GM12891 (cell line): ENCODE measurements around the gene NELL2.
"Not testable (repeated sequence)": the region's sequence is repeated elsewhere in the genome, so short reads cannot be mapped to it uniquely, and the experiment has no call there.

Experiments
- DNase-seq: peaks from one replicate; pipeline ENCODE4 v3.0.0; 2011; ENCODE audit warnings: low spot score; ENCODE audit not compliant: insufficient read length
- FAIRE-seq: peaks from 2 replicates; lab custom pipeline; 2011; peaks lifted over from hg19 to GRCh38; lab: Jason Lieb, UNC
- PAX5 ChIP-seq: IDR thresholded peaks from 2 replicates; pipeline ENCODE4 v1.6.1; 2011; ENCODE audit warnings: low read length, moderate library complexity, mild to moderate bottlenecking; ENCODE audit not compliant: insufficient read depth, severe bottlenecking
- POLR2A ChIP-seq: IDR thresholded peaks from 2 replicates; pipeline ENCODE4 v1.6.1; 2011; ENCODE audit warnings: low read depth, low read length, control low read depth
- POLR2AphosphoS5 ChIP-seq: IDR thresholded peaks from 2 replicates; pipeline ENCODE4 v1.6.1; 2011; ENCODE audit warnings: low read depth, low read length, control low read depth
- POU2F2 ChIP-seq: IDR thresholded peaks from 2 replicates; pipeline ENCODE4 v1.6.1; 2011; ENCODE audit warnings: low read depth, mild to moderate bottlenecking, control low read depth, low read length, moderate library complexity
- SPI1 ChIP-seq: IDR thresholded peaks from 2 replicates; pipeline ENCODE4 v1.6.1; 2011; ENCODE audit warnings: low read depth, low read length, control low read depth
- TAF1 ChIP-seq: IDR thresholded peaks from 2 replicates; pipeline ENCODE4 v1.6.1; 2011; ENCODE audit warnings: low read depth, low read length, control low read depth

Gene NELL2

DNA sequence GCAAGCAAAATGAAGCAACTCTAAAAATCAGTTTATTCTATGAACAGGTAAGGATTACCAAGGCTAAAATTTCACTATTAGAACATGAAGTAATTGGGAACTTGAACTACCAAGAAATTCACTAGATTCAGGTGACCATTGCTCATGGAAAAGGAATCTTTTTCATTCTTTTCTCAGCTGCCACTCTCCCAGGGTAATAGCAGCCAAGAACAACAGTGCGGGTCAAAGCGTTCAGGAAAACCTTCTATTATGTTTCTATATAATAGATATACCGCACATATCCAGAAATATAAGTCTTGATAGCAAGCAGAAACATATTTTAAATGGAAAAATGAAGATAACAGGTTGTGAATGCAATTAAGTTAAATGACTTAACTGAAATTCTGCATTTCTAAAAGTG, 125.6 kb downstream of the NELL2 start:
- FAIRE-seq, result no peak
- no peak for DNase-seq
- no peak for TF ChIP-seq POLR2AphosphoS5
- no peak for TF ChIP-seq POLR2A
- no peak for TF ChIP-seq SPI1

DNA sequence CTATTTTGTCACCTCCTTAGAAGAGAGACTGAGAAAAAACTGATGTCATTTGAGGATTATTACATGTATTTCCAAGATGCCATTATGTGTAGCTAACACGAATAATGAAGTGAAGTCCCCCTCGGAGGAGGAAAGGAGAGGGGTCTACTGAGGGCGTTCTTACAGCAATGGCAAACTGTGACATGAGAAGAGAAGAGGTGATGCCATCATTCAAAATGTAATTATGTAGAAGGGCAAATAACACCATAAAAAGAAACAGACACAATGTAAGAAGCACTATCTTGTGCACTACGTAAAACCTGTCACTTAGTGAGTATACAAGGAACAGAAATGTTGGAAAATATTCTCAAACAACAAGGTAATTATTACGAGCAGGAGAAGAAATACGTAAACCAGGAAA, 126.5 kb downstream of the NELL2 start:
- DNase-seq (no peak), FAIRE-seq (no peak)

DNA sequence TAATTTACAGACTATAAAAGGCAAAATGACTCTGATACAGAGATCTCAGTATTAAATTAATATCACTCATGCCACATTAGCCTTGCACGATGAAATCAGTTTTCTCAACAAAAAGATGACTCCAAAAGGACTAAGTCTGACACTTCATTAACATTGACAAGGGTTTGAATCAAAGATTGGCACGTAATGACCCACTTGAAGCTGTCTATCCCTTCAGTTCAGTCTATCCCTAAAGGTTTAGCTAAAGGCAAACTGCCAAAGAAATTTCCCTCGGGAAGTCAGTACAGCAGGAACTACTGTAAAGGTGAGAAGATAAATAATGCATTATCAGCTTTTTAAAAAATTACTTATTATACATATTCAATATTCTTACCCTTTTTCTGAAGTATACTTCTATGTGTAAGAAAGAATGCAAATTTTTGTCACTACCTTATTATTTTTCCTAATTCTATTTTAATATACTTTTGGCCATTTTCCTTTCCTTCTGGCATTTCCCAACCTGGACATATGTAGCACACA, 127.1 kb downstream of the NELL2 start:
- FAIRE-seq, result no peak
- DNase-seq, result no peak
- TF ChIP-seq SPI1, result no peak
- TF ChIP-seq POU2F2, result no peak
- TF ChIP-seq POLR2A, result no peak
- no peak for TF ChIP-seq TAF1
- TF ChIP-seq POLR2AphosphoS5, result no peak
- no peak for TF ChIP-seq PAX5

More for the DNA sequence above, 126.5 kb downstream of the NELL2 start:
- no peak for TF ChIP-seq SPI1
- TF ChIP-seq PAX5, result no peak
- TF ChIP-seq TAF1, result no peak
- TF ChIP-seq POU2F2, result no peak
- TF ChIP-seq POLR2A, result no peak

GRCh38 chr12:44741292-44741980, 134.7 kb downstream of the NELL2 start:
- not testable (repeated sequence) for DNase-seq, FAIRE-seq

GRCh38 chr12:44738051-44738450, 138.1 kb downstream of the NELL2 start:
- TF ChIP-seq TAF1, result no peak
- FAIRE-seq (no peak), DNase-seq (no peak)

GRCh38 chr12:44728566-44728965, 147.5 kb downstream of the NELL2 start:
- no peak for DNase-seq
- no peak for FAIRE-seq
- TF ChIP-seq TAF1, result no peak
- TF ChIP-seq POLR2A, result no peak
- TF ChIP-seq POU2F2, result no peak
- TF ChIP-seq PAX5, result no peak
- no peak for TF ChIP-seq POLR2AphosphoS5
- no peak for TF ChIP-seq SPI1

- FAIRE-seq (no peak), DNase-seq (no peak)
- TF ChIP-seq POLR2AphosphoS5, result no peak
- TF ChIP-seq TAF1, result no peak
- no peak for TF ChIP-seq POU2F2
- no peak for TF ChIP-seq PAX5
- no peak for TF ChIP-seq POLR2A
- TF ChIP-seq SPI1, result no peak
Observed at GRCh38 chr12:44720265-44720664, 155.8 kb downstream of the NELL2 start.

DNA sequence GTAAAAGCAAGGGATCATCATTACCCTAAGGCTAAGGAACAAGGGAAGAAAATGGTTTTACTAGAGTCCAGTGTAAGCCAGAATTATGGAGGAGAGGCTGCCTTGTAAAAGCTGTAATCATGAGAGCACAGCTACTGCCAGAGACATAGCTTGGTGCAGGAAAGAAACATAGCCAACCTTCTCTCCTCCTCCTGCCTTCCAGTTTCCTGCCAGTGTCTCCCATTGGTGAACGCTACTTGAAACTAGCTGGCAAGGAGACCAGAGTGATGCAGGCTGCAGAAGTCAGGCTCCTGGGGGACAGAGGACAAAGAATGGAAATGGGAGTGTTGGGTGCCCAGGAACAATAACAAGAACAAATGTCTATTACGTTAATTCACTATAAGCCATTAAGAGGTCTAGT, 158.5 kb downstream of the NELL2 start:
- FAIRE-seq (no peak), DNase-seq (no peak)
- TF ChIP-seq TAF1 (no peak), SPI1 (no peak), POU2F2 (no peak), PAX5 (no peak)

DNA sequence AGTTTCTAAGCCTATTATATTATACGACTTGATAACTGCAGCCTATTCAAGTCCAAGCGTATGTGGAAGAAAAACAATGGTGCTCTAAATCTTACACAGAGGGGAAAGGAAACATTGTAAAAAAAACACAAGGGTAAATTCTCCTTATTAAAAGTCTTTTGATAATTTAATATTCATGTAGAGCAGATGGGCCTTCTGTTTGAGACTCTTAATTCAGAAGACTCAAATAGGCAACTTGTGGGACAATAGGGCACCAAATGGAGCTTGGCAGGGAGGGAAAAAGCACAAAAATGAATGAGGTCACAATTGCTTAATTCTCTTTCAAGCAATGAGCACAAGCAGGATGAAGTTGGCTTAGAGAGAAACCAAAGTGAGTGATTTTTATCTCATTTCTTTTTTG, 159.4 kb downstream of the NELL2 start:
- FAIRE-seq, result no peak
- no peak for DNase-seq
- TF ChIP-seq POLR2AphosphoS5, result no peak
- no peak for TF ChIP-seq POLR2A
- TF ChIP-seq SPI1, result no peak
- no peak for TF ChIP-seq PAX5
- TF ChIP-seq POU2F2, result no peak
- TF ChIP-seq TAF1, result no peak

GRCh38 chr12:44711736-44712135, 164.4 kb downstream of the NELL2 start:
- FAIRE-seq, result no peak
- DNase-seq, result no peak
- TF ChIP-seq POLR2AphosphoS5, result no peak
- TF ChIP-seq PAX5, result no peak
- no peak for TF ChIP-seq TAF1
- TF ChIP-seq POLR2A, result no peak
- no peak for TF ChIP-seq POU2F2
